ENCODE measurements around the gene TLX1. TPM values are rescaled to one million over a fixed set of nuclear protein-coding genes. Genes with fewer than 3 reads are reported as not detected.

TLX1 gene
- total RNA-seq, 6 experiments from 2014 or later, result not detected

GRCh38 chr10:101136007-101136707 lies 5.1 kb downstream of the TLX1 start:
- H3K36me3 Mint-ChIP-seq (ENCODE audit: low read depth), result no peaks in the 10 kb centered on the region
- peaks cover 11% of the 10 kb centered on the region; the same call in 1 of the 2 replicates for H3K4me1 Mint-ChIP-seq (ENCODE audit: low read depth)
- TF ChIP-seq CTCF (IDR thresholded peaks at IDR 0.05), result no peak
- H3K27me3 Mint-ChIP-seq (ENCODE audit: insufficient read depth), result peaks cover 88% of the 10 kb centered on the region
- H3K4me3 Mint-ChIP-seq, result no peak overlapping the region
- no peak for DNase-seq
- H3K27ac Mint-ChIP-seq, result no peak overlapping the region
- no peaks in the 10 kb centered on the region for H3K9me3 Mint-ChIP-seq

GRCh38 chr10:101136708-101137121 lies 5.6 kb downstream of the TLX1 start:
- no peak for TF ChIP-seq CTCF (IDR thresholded peaks at IDR 0.05)
- peaks cover 11% of the 10 kb centered on the region; the same call in 1 of the 2 replicates for H3K4me1 Mint-ChIP-seq (ENCODE audit: low read depth)
- no peak for DNase-seq
- no peak overlapping the region for H3K4me3 Mint-ChIP-seq
- H3K36me3 Mint-ChIP-seq (ENCODE audit: low read depth), result no peaks in the 10 kb centered on the region
- H3K27ac Mint-ChIP-seq, result no peak overlapping the region
- no peaks in the 10 kb centered on the region for H3K9me3 Mint-ChIP-seq
- peaks cover 88% of the 10 kb centered on the region for H3K27me3 Mint-ChIP-seq (ENCODE audit: insufficient read depth)

- Mint-ChIP-seq H3K4me1 (ENCODE audit: low read depth) (peaks cover 14% of the 10 kb centered on the region), H3K9me3 (no peaks in the 10 kb centered on the region), H3K4me3 (no peak overlapping the region), H3K27ac (no peak overlapping the region), H3K36me3 (ENCODE audit: low read depth) (no peaks in the 10 kb centered on the region), H3K27me3 (ENCODE audit: insufficient read depth) (peaks cover 88% of the 10 kb centered on the region)
- no peak for DNase-seq
- TF ChIP-seq CTCF (IDR thresholded peaks at IDR 0.05), result no peak
Observed at GRCh38 chr10:101137271-101137670, 6.2 kb downstream of the TLX1 start.

- peaks cover 77% of the 10 kb centered on the region for H3K27me3 Mint-ChIP-seq (ENCODE audit: insufficient read depth)
- no peak for DNase-seq
- TF ChIP-seq CTCF (IDR thresholded peaks at IDR 0.05), result no peak
- no peaks in the 10 kb centered on the region for H3K9me3 Mint-ChIP-seq
- H3K27ac Mint-ChIP-seq, result no peak overlapping the region
- H3K4me3 Mint-ChIP-seq, result no peak overlapping the region
- no peaks in the 10 kb centered on the region for H3K36me3 Mint-ChIP-seq (ENCODE audit: low read depth)
- peaks cover 28% of the 10 kb centered on the region for H3K4me1 Mint-ChIP-seq (ENCODE audit: low read depth)
Observed at GRCh38 chr10:101138788-101139420, 7.8 kb downstream of the TLX1 start.

GRCh38 chr10:101139421-101139911 lies 8.4 kb downstream of the TLX1 start:
- Mint-ChIP-seq H3K4me1 (ENCODE audit: low read depth) (peaks cover 28% of the 10 kb centered on the region), H3K36me3 (ENCODE audit: low read depth) (no peaks in the 10 kb centered on the region), H3K9me3 (no peaks in the 10 kb centered on the region), H3K27ac (no peak overlapping the region), H3K4me3 (no peak overlapping the region; the same call in 1 of the 2 replicates), H3K27me3 (ENCODE audit: insufficient read depth) (peaks cover 78% of the 10 kb centered on the region)
- no peak for DNase-seq
- peak; percentile 64 for TF ChIP-seq CTCF (IDR thresholded peaks at IDR 0.05)

Data from HFFc6 (cell line).